Stimulated activated CD4-positive, alpha-beta T cell treated with anti-CD3 and anti-CD28 coated beads, Interleukin-15, amount 100 ng/mL, for 1 hour (primary cell): ENCODE measurements around the gene GBX1.

ENCODE experiments used
- DNase-seq, 2 donors: peaks; one replicate each; pipeline ENCODE4 v3.0.0-alpha.2; 2020; ENCODE audit warnings: low read depth in 1 of 2, low spot score in 1 of 2

GBX1 gene

GRCh38 chr7:151139791-151140190 is 27.7 kb downstream of the GBX1 start:
- DNase-seq = no peak

- DNase-seq = no peak
Observed at GRCh38 chr7:151139071-151139790, 28.3 kb downstream of the GBX1 start.

- no peak for DNase-seq
Observed at GRCh38 chr7:151138153-151138851, 29.2 kb downstream of the GBX1 start.

- DNase-seq = no peak
Observed at GRCh38 chr7:151137791-151138152, 29.7 kb downstream of the GBX1 start.

GRCh38 chr7:151137076-151137675 is 30.3 kb downstream of the GBX1 start:
- DNase-seq = no peak

GRCh38 chr7:151135866-151136843 is 31.3 kb downstream of the GBX1 start:
- no peak for DNase-seq

- no peak for DNase-seq
Observed at GRCh38 chr7:151135525-151135845, 32.0 kb downstream of the GBX1 start.

GRCh38 chr7:151134743-151135524 is 32.6 kb downstream of the GBX1 start:
- DNase-seq = no peak

GRCh38 chr7:151133986-151134742 is 33.3 kb downstream of the GBX1 start:
- no peak for DNase-seq

- no peak for DNase-seq
Observed at GRCh38 chr7:151133266-151133985, 34.1 kb downstream of the GBX1 start.

GRCh38 chr7:151132461-151133205 is 34.9 kb downstream of the GBX1 start:
- no peak for DNase-seq

GRCh38 chr7:151131592-151132293 is 35.8 kb downstream of the GBX1 start:
- DNase-seq = no peak

GRCh38 chr7:151131224-151131591 is 36.3 kb downstream of the GBX1 start:
- no peak for DNase-seq

GRCh38 chr7:151130741-151131157 is 36.7 kb downstream of the GBX1 start:
- no peak for DNase-seq

- DNase-seq = no peak
Observed at GRCh38 chr7:151129960-151130591, 37.4 kb downstream of the GBX1 start.

GRCh38 chr7:151129117-151129959 is 38.2 kb downstream of the GBX1 start:
- no peak for DNase-seq

GRCh38 chr7:151128716-151129115 is 38.8 kb downstream of the GBX1 start:
- no peak for DNase-seq
